GM21360 (cell line): ENCODE data around the gene HID1.
A peak's percentile ranks its signal among the peaks of the same experiment; 100 is the strongest.
"Not testable (repeated sequence)": the region's sequence is repeated elsewhere in the genome, so short reads cannot be mapped to it uniquely, and the experiment has no call there.

Source experiments
- ATAC-seq: cut with Tn5 transposase; IDR thresholded peaks from one replicate; pipeline ENCODE4 v1.9.1; 2021; ENCODE audit warnings: mild to moderate bottlenecking, moderate library complexity; ENCODE audit not compliant: unreplicated experiment

HID1 gene

GRCh38 chr17:75001915-75002843, 29.6 kb upstream of the HID1 start:
- no peak for ATAC-seq

GRCh38 chr17:74999523-74999922, 27.0 kb upstream of the HID1 start:
- no peak for ATAC-seq

- no peak for ATAC-seq
Measured at GRCh38 chr17:74998783-74999182, 26.2 kb upstream of the HID1 start.

GRCh38 chr17:74995847-74996246, 23.3 kb upstream of the HID1 start:
- ATAC-seq: no peak

- no peak for ATAC-seq
Measured at GRCh38 chr17:74994440-74994839, 21.9 kb upstream of the HID1 start.

- ATAC-seq: no peak
Measured at GRCh38 chr17:74992223-74992622, 19.7 kb upstream of the HID1 start.

GRCh38 chr17:74990581-74991105, 18.1 kb upstream of the HID1 start:
- ATAC-seq: no peak

- ATAC-seq: peak; percentile 28
Measured at GRCh38 chr17:74987909-74988711, 15.6 kb upstream of the HID1 start.

- peak; percentile 79 for ATAC-seq
Measured at GRCh38 chr17:74987418-74987908, 14.9 kb upstream of the HID1 start, which contains the start of gene CDR2L. CDR2L (plus strand) TSS chr17:74987632; CDS start chr17:74988044, 412 bp downstream.

- no peak for ATAC-seq
Measured at GRCh38 chr17:74986206-74986576, 13.6 kb upstream of the HID1 start.

- not testable (repeated sequence) for ATAC-seq
Measured at GRCh38 chr17:74982663-74983313, 10.2 kb upstream of the HID1 start.

GRCh38 chr17:74981979-74982662, 9.6 kb upstream of the HID1 start:
- ATAC-seq: peak; percentile 72

GRCh38 chr17:74981318-74981978, 8.9 kb upstream of the HID1 start:
- no peak for ATAC-seq

GRCh38 chr17:74979408-74980146, 7.0 kb upstream of the HID1 start:
- ATAC-seq: no peak

GRCh38 chr17:74978240-74978639, 5.7 kb upstream of the HID1 start:
- no peak for ATAC-seq

- no peak for ATAC-seq
Measured at GRCh38 chr17:74977802-74978201, 5.2 kb upstream of the HID1 start.

- no peak for ATAC-seq
Measured at GRCh38 chr17:74975943-74976342, 3.4 kb upstream of the HID1 start.

- no peak for ATAC-seq
Measured at GRCh38 chr17:74972973-74973328, 392 bp upstream of the HID1 start.

- ATAC-seq: no peak
Measured at GRCh38 chr17:74971842-74972106, 785 bp downstream of the HID1 start.
